GM19351 (cell line): ENCODE results near the gene FANCM.
"Not testable (repeated sequence)": the region's sequence is repeated elsewhere in the genome, so short reads cannot be mapped to it uniquely, and the experiment has no call there.

Experiments
- ATAC-seq: cut with Tn5 transposase; IDR thresholded peaks from one replicate; pipeline ENCODE4 v1.9.1; 2021; ENCODE audit warnings: mild to moderate bottlenecking, moderate library complexity; ENCODE audit not compliant: unreplicated experiment

The FANCM gene

DNA sequence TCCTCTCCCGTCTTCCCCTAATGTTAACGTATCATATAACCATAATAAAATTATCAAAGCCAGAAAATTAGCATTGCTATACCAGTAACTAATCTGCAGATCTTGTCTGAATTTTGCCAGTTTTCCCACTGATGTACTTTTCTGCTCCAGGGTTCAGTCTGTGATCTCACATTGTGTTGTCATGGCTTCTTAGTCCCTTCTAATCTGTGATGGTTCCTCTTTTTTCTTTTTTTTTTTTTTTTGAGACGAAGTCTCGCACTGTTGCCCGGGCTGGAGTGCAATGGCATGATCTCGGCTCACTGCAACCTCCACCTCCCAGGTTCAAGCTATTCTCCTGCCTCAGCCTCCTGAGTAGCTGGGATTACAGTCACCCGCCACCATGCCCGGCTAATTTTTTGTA is 6.4 kb downstream of the FANCM start:
- ATAC-seq: not testable (repeated sequence)

DNA sequence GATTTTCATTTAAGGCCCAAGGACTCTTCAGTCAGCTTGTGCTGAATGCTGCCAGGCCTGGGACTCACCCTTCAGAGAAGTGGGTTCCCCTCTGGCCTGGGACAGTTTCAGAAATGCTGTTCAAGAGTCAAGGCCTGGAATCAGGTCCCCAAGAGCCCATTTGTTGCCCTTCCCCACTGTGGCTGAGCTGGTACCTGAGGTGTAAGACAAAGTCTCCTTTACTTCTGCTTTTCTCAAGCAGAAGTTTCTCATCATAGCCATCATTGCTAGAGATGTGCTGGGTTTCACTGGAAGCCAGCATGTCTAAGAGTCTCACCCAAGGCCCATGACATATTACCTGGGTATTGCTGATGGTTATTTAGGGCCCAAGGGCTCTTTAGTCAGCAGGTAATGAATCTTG is 8.9 kb downstream of the FANCM start:
- peak; percentile 66 for ATAC-seq

GRCh38 chr14:45145214-45145613 is 9.5 kb downstream of the FANCM start:
- ATAC-seq: no peak

- ATAC-seq: no peak
Observed at GRCh38 chr14:45149602-45150001, 13.9 kb downstream of the FANCM start.

DNA sequence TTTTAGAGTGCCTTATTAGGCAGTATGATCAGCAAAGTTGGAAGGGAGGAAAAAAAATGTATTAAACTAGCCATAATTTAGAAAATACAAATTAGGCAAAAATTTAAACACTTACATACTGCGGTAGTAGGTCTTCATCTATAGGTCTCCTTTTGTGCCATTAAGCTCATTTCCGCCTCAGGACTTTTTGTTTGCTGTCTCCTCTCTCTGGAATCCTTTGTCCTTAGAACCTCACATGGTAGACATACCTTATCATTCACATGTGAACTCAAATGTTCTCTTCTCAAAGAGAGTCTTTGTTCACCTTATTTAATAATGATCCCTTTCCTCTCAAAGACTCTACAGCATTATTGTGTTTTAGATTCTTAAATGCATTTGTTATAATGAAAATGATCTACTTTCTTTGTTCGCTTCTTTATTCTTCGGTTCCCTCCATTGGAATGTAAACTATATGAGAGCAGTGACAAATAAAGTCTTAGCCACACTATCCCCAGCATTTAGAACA is 14.7 kb downstream of the FANCM start:
- ATAC-seq: no peak

DNA sequence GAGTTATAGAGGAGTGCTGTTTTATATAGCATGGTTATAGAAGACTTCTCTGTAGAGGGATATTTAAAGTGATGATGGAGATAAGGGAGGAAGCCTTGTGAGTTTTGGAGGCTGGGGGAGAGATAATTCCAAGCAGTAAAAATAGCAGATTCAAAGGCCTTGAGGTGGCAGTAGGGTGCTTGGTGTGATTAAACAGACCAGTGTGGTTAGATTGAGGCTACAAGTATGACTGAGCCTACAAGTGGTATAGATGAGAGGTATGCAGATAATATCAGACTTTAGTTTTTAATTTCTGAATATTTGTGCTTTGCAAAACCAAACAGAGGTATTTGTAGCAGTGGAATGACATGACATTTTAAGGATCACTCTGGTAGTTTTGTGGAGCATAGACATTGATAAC is 20.3 kb downstream of the FANCM start:
- peak; percentile 68 for ATAC-seq

DNA sequence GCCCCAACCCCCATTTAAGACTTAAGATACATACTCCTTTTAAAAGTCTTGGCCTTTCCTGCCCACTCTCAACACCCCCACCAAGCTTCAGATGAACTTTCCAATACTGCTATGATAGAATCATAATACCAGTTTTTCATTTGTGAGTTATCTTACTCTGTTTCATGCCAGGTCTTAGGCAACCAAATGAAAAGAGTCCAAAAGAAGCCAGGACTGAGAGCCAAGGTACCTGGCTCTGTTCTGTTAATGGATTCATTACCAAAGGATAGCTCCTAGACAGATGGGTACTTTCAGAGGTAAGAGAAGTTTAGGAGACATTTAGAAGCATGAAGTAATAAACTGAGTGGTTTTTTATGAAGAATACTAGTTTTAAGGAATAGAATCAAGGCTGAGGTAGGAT is 34.2 kb downstream of the FANCM start:
- ATAC-seq: no peak

DNA sequence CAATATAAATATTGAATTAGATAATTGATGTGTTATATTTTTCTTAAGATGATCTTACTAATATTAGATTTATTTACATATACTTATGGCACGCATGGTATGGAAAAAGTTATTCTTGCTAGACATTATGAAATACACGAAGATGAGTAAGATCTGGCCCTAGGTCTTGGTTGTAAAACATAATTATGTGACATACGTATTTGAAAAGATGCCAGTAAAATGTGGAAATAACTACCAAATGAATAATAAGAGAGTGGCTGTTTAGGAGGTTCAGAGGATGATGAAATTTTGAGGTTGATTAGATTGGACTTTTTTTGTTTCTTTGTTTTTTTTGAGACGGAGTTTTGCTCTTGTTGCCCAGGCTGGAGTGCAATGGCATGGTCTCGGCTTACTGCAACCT is 41.3 kb downstream of the FANCM start:
- ATAC-seq: no peak

DNA sequence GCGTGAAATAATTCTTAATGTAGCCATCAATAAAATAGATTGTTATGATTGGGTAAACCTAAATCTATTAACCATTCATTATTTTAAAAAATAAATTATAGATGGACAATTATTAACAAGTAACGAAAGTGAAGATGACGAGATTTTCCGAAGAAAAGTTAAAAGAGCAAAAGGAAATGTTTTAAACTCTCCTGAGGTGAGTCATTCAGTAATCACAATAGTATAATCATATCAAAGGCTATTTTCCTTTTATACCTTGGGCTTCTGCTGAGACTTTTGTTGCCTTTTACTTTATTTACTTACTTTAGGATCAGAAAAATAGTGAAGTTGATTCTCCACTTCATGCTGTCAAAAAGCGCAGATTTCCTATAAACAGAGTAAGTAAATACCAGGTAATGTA is 45.6 kb downstream of the FANCM start:
- ATAC-seq: no peak

GRCh38 chr14:45181806-45182205 is 46.1 kb downstream of the FANCM start:
- ATAC-seq: no peak

DNA sequence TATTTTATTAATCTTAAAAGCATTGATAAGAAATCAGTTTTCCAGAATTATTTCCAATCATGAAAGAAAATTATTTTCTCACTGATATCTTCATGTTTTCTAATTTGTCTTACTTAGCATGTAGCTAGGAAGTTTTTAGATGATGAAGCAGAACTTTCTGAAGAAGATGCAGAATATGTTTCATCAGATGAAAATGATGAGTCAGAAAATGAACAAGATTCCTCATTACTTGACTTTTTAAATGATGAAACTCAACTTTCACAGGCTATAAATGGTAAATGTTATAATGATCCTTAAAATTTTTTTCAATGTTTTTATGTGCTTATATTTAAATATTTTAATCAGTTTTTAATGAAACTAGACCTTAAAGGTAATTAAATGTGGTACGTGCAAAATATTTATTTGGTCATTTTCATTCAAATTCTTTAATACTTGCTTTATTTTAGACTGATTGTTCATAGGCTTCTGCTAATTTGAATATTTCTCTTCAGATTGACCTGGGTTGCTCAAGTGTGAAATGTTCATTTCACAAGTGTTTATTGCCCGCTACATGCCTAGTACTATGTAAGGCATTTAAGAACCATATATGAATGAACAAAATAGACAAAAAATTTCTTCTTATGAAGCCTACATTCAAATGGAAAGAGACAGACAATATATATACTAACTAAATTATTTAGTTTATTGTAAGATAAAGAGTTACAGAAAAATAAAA is 49.5 kb downstream of the FANCM start:
- ATAC-seq: peak; percentile 77

DNA sequence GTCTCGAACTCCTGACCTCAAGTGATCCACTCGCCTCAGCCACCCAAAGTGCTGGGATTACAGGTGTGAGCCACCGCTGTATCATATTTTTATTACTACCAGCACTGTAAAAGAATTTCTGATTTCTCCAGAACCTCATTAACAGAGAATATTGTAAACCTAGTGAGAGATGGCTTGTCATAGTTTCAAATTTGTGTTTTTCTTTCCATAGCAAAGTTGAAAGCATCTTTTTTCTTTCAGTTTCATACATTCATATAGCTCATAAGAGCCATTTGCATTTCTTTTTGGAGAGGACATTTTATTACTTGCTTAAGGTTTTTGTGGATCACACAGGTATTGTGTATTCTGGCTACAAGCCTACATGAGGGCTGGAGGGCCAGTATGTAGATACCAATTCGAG is 59.2 kb downstream of the FANCM start:
- peak; percentile 73 for ATAC-seq

DNA sequence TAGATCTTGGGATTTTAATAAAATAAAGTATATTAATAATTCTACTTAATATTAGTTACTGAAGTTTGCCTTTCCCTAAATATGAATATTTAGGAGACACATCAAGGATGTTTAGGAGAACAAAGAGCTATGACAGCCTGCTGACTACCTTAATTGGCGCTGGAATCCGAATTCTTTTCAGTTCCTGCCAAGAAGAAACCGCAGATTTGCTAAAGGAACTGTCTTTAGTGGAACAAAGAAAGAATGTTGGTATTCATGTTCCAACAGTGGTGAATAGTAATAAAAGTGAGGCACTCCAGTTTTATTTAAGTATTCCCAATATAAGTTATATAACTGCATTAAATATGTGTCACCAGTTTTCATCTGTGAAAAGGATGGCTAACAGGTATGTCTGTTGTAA is 62.8 kb downstream of the FANCM start:
- ATAC-seq: no peak

GRCh38 chr14:45199230-45199629 is 63.5 kb downstream of the FANCM start:
- no peak for ATAC-seq

DNA sequence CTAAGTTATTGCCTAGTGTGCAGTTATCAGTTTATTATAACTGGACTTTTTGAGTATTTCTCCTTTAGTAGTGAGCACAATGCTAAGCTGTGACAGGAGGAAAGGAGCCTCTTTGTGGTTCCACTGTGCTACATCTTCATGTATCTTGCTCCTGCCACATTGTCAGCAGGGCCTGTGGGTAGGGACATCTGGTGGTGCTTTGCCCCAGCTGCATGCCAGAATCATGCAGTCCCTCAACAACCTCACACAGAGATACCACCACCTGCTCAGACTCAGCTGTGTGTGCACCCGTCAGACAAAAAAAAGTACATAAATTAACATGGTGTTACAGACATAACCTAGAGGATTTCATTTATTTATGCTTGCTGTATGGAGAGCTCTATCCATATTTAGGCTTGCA is 66.2 kb downstream of the FANCM start:
- ATAC-seq: peak; percentile 85

- no peak for ATAC-seq
Observed at GRCh38 chr14:45204241-45204640, 68.5 kb downstream of the FANCM start.

DNA sequence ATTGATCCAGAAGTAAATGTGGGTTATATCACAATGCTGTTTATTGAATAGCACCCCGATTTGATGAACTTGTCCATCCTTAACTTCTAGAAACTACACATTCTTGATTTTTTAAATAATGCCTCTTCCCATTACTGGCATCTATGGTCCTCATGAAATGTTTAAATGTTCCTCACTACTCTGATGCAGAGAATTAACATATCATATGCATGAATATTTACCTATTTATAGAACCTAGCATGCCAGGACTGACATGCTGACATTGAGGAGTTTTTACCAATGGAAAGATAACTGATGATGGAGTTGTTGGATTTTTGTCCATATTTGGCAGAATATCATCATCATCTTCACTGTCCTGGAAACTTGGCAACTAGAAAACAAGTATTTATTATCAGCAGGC is 74.4 kb downstream of the FANCM start:
- no peak for ATAC-seq

- no peak for ATAC-seq
Observed at GRCh38 chr14:45211295-45211694, 75.6 kb downstream of the FANCM start.

GRCh38 chr14:45212231-45212630 is 76.5 kb downstream of the FANCM start:
- no peak for ATAC-seq

GRCh38 chr14:45213716-45214115 is 78.0 kb downstream of the FANCM start:
- ATAC-seq: not testable (repeated sequence)

GRCh38 chr14:45214341-45214740 is 78.6 kb downstream of the FANCM start:
- ATAC-seq: not testable (repeated sequence)

- no peak for ATAC-seq
Observed at GRCh38 chr14:45222485-45223262, 86.9 kb downstream of the FANCM start.
